Uterus (tissue), 4 donors: Measurements from ENCODE around the gene SNX19. TPM values are rescaled to one million over a fixed set of nuclear protein-coding genes. Genes with fewer than 3 reads are reported as not detected.

Source experiments
- DNase-seq, 2 donors: peaks; one replicate each; pipeline ENCODE4 v3.0.0-alpha.2; 2019 to 2020
- H3K27ac ChIP-seq, 2 donors: fragments of 200-600 bp; sonication (generic); 1 replicate in 1 of 2; 2 replicates in 1 of 2; pipeline ENCODE4 v1.5.1; 2016 to 2018
- H3K27me3 ChIP-seq, 2 donors: fragments of 200-600 bp; sonication (generic); one replicate each; pipeline ENCODE4 v1.5.1; 2018 to 2019; ENCODE audit warnings: control low read depth in 1 of 2
- H3K36me3 ChIP-seq, 2 donors: fragments of 200-600 bp; sonication (generic); one replicate each; pipeline ENCODE4 v1.5.1; 2019; ENCODE audit warnings: control low read depth in 1 of 2
- H3K4me1 ChIP-seq, 2 donors: fragments of 200-600 bp; sonication (generic); one replicate each; pipeline ENCODE4 v1.5.1; 2018 to 2019; ENCODE audit warnings: control low read depth in 1 of 2
- H3K4me3 ChIP-seq, 2 donors: fragments of 200-600 bp; sonication (generic); 1 replicate in 1 of 2; 2 replicates in 1 of 2; pipeline ENCODE4 v1.5.1; 2018 to 2019; ENCODE audit warnings: mild to moderate bottlenecking in 1 of 2
- H3K9me3 ChIP-seq, 2 donors: fragments of 200-600 bp; sonication (generic); one replicate each; pipeline ENCODE4 v1.5.1; 2019; ENCODE audit warnings: control low read depth in 1 of 2
- POLR2A ChIP-seq, 2 donors: fragments of 450-650 bp; IDR thresholded peaks; one replicate each; pipeline ENCODE4 v1.6.1; 2016; ENCODE audit warnings: antibody characterized with exemption in 2 of 2, mild to moderate bottlenecking in 1 of 2, moderate library complexity in 1 of 2
- intact Hi-C: fragments of 100-400 bp; cut with DNase I; formaldehyde crosslinking; loops from one replicate; pipeline ENCODE4 v1.15.1; 2023; ENCODE audit warnings: low total_unique reads
- total RNA-seq, 4 donors: library from RNA; depleted of rRNA in 3 of 4; stranded (reverse); fragments of >200 nt in 3 of 4; gene quantifications; one replicate each; pipeline versions ENCODE4 v1.1.0 to v1.2.4, GENCODE V29; 2014 to 2023
- TF ChIP-seq, protein P1 (sequence below), 4 experiments: fragments of 200-600 bp in 2 of 4; fragments of 450-650 bp in 2 of 4; sonication (generic) in 2 of 4; IDR thresholded peaks; one replicate each; pipeline ENCODE4 v1.5.1; 2016 to 2019; ENCODE audit warnings: antibody characterized with exemption in 4 of 4, mild to moderate bottlenecking in 2 of 4, moderate library complexity in 1 of 4
- donor health status: DM: yes; HTN: yes; CAD: no.

SNX19 gene
- total RNA-seq, 4 donors from 2014 or later = 24.4 to 226 (median 82.3) TPM

DNA sequence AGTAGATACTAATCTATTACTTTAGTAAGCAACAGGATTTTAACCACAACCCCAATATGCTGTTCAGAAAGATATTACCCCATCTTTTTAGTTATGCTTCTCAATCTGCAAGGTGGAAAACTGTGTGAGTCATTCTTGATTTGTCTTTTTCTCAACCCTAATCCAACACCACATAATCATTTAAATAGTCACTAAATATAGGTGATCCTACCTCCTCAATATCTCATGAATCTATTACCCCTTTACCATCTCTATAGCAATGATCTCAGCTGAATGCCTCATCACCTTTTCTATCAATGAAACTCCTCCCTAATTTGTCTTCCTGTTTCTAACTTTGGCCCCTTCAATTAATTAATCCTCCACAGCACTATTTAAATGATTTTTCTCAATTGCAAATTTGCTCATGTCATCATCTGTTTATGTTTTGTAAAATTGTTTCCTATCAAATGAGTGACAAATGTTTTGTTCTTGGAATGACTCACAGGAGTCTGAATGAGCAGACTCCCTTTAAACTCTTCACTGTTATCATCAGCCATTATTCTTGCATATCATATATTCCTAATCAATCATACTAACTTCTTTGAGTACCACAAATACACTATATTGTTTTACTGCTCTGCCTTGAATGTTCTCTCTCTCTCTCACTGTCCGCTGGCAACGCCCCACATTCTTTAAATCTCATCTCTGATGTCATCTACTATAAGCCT is 26.1 kb downstream of the SNX19 start:
- no peak for TF ChIP-seq POLR2A (IDR thresholded peaks at IDR 0.05)
- TF ChIP-seq, protein P1, sequence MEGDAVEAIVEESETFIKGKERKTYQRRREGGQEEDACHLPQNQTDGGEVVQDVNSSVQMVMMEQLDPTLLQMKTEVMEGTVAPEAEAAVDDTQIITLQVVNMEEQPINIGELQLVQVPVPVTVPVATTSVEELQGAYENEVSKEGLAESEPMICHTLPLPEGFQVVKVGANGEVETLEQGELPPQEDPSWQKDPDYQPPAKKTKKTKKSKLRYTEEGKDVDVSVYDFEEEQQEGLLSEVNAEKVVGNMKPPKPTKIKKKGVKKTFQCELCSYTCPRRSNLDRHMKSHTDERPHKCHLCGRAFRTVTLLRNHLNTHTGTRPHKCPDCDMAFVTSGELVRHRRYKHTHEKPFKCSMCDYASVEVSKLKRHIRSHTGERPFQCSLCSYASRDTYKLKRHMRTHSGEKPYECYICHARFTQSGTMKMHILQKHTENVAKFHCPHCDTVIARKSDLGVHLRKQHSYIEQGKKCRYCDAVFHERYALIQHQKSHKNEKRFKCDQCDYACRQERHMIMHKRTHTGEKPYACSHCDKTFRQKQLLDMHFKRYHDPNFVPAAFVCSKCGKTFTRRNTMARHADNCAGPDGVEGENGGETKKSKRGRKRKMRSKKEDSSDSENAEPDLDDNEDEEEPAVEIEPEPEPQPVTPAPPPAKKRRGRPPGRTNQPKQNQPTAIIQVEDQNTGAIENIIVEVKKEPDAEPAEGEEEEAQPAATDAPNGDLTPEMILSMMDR (IDR thresholded peaks at IDR 0.05) = no peak
- Histone ChIP-seq H3K4me1 (peaks cover 0 to 6% of the 10 kb centered on the region in 2 donors), H3K27ac (no peak overlapping the region), H3K36me3 (no peaks in the 10 kb centered on the region), H3K4me3 (no peak overlapping the region), H3K9me3 (no peaks in the 10 kb centered on the region), H3K27me3 (no peaks in the 10 kb centered on the region)
- intact Hi-C loops = no loop called here
- DNase-seq = no peak

DNA sequence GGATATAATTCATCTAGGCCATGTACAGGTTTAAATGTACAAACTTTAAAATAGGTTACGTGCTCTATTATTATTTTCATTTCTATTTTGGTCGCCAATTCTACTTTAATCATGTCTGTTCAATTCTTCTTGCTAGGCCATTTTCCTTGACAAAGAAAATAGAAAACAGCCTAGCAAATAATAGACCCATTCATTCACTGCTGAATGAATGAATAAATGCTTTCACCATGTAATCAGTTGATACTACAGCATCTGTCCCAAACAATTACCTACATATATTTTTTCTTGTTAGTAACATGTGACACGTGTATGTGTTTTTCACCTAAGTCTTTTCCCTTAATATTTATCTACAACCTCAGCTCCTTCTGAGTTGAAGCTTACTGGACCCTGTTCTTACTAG is 27.5 kb downstream of the SNX19 start:
- H3K27ac ChIP-seq = no peak overlapping the region
- intact Hi-C loops = no loop called here
- no peaks in the 10 kb centered on the region for H3K27me3 ChIP-seq
- H3K9me3 ChIP-seq = no peaks in the 10 kb centered on the region
- no peak for DNase-seq
- no peak overlapping the region for H3K4me3 ChIP-seq
- no peaks in the 10 kb centered on the region for H3K36me3 ChIP-seq
- TF ChIP-seq, protein P1 (IDR thresholded peaks at IDR 0.05) = no peak
- no peak for TF ChIP-seq POLR2A (IDR thresholded peaks at IDR 0.05)
- H3K4me1 ChIP-seq = no peaks in the 10 kb centered on the region

GRCh38 chr11:130886704-130887103 is 29.6 kb downstream of the SNX19 start:
- no peak overlapping the region for H3K4me3 ChIP-seq
- TF ChIP-seq, protein P1 (IDR thresholded peaks at IDR 0.05) = no peak
- no peak for TF ChIP-seq POLR2A (IDR thresholded peaks at IDR 0.05)
- no peaks in the 10 kb centered on the region for H3K27me3 ChIP-seq
- intact Hi-C loops = no loop called here
- no peaks in the 10 kb centered on the region for H3K4me1 ChIP-seq
- H3K9me3 ChIP-seq = no peaks in the 10 kb centered on the region
- DNase-seq = no peak
- H3K36me3 ChIP-seq = no peaks in the 10 kb centered on the region
- no peak overlapping the region for H3K27ac ChIP-seq

GRCh38 chr11:130882138-130882551 is 34.1 kb downstream of the SNX19 start:
- H3K27ac ChIP-seq = no peak overlapping the region
- H3K4me3 ChIP-seq = no peak overlapping the region
- H3K27me3 ChIP-seq = no peaks in the 10 kb centered on the region
- intact Hi-C loops = no loop called here
- no peak for DNase-seq
- no peaks in the 10 kb centered on the region for H3K4me1 ChIP-seq
- no peaks in the 10 kb centered on the region for H3K36me3 ChIP-seq
- TF ChIP-seq, protein P1 (IDR thresholded peaks at IDR 0.05) = no peak
- no peak for TF ChIP-seq POLR2A (IDR thresholded peaks at IDR 0.05)
- H3K9me3 ChIP-seq = no peaks in the 10 kb centered on the region

DNA sequence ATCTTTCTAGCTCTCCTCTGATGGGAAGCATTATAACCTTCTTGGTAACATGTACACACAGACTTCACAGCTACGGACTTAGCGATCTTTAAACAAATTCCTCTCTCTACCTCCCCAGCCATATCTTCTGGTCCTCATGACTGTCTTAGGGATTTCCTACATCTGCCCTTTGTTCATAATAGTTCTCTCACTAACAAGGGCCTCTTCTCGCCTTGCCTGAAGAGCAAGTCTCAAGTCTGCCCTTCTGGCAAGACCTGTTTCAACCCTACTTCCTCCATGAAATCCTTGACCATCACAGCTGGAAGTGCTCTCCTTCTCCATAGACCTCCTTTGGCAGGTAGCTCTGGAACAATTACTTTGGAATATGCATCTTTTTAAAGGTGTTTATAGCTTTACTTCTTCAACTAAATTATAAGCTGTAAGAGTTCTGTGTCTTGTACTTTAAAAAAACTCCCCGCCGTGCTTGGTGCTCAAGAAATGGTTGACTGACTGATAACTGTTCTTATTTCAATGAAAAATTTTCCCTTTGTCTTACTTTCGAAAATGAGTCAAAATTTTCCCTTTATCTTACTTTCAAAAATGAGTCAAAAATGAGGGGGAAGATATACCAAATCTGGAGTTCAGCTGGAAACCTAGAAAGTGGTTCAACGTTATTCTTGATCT is 34.7 kb downstream of the SNX19 start:
- intact Hi-C loops = no loop called here
- Histone ChIP-seq H3K27ac (no peak overlapping the region), H3K4me1 (no peaks in the 10 kb centered on the region), H3K9me3 (no peaks in the 10 kb centered on the region), H3K36me3 (no peaks in the 10 kb centered on the region), H3K27me3 (no peaks in the 10 kb centered on the region), H3K4me3 (no peak overlapping the region)
- DNase-seq = no peak
- TF ChIP-seq, protein P1 (IDR thresholded peaks at IDR 0.05) = no peak
- no peak for TF ChIP-seq POLR2A (IDR thresholded peaks at IDR 0.05)
